ENCODE data around the gene FBXL4.

Gene FBXL4

DNA sequence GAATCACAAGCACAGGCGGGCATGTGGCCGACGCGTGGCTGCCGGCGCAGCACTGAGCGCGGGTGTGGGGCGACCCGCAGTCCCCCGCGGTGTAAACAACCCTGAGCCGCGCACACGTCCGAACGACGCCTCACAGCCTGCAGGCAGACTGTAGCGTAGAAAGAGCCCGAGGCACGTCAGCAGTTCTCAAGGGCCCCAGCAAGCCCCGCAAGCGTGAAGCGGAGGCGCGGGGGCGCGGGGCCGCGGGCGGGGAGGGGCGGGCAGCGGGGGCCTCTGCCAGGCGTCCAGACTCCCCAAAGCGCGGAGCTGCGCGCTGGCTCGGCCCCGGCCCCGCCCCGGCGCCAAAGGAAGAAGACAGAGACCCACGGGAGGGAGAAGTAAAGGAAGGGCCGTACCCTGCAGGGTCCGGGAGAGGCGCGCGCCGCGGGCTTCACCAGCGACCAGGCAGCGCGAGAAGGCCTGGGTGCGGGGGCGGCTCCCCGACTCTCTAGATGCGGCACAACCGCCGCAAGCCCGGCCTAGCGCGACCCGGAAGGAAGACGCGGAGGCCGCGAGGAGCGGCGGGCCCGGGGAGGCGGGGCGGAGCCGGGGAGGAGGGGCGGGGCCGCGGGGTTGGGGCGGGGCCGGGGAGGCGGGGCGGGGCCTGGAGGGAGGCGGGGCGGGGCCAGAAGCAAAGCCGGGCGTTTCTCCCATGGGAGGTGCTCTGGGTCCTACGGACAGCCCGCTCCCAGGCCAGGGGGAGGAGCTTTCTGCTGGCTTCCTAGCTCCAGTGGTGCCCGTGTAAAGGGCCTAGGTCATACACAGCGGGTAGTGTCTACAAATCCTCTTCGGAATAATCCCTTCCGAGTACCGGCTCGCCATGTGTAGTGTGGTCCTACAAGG, at the start of gene FBXL4:
Gene FBXL4, minus strand, starts transcription at position 536 of the 882 bp plus-strand sequence. CDS start 20,958 bp downstream, outside the sequence.
- Mint-ChIP-seq H3K27me3 (no peaks in the 10 kb centered on the region), H3K4me1 (peaks cover 29% of the 10 kb centered on the region), H3K4me3 (peak within 1 kb of the TSS; percentile 98), H3K36me3 (ENCODE audit: insufficient read depth) (peaks cover 4% of the 10 kb centered on the region), H3K9me3 (no peaks in the 10 kb centered on the region), H3K27ac (ENCODE audit: low read depth) (peak within 1 kb of the TSS; percentile 95)
- ATAC-seq (replicated peaks; ENCODE audit: extremely low read depth, poor library complexity, severe bottlenecking), result peak; percentile 78
- DNase-seq (ENCODE audit: low spot score in 2 of 2), result peak; percentile 61 to 65

GRCh38 chr6:98995116-98995515, 47.4 kb upstream of the FBXL4 start:
- peaks cover 49% of the 10 kb centered on the region for H3K27me3 Mint-ChIP-seq
- H3K36me3 Mint-ChIP-seq (ENCODE audit: insufficient read depth), result no peaks in the 10 kb centered on the region
- no peaks in the 10 kb centered on the region for H3K4me1 Mint-ChIP-seq
- no peak overlapping the region for H3K4me3 Mint-ChIP-seq
- H3K9me3 Mint-ChIP-seq, result no peaks in the 10 kb centered on the region
- DNase-seq (ENCODE audit: low spot score in 2 of 2), result no peak
- no peak overlapping the region for H3K27ac Mint-ChIP-seq (ENCODE audit: low read depth)
- no peak for ATAC-seq (replicated peaks; ENCODE audit: extremely low read depth, poor library complexity, severe bottlenecking)

- DNase-seq (ENCODE audit: low spot score in 2 of 2) (no peak), ATAC-seq (replicated peaks; ENCODE audit: extremely low read depth, poor library complexity, severe bottlenecking) (no peak)
- Mint-ChIP-seq H3K27ac (ENCODE audit: low read depth) (no peak overlapping the region), H3K27me3 (peaks cover 45% of the 10 kb centered on the region), H3K36me3 (ENCODE audit: insufficient read depth) (peaks cover 3% of the 10 kb centered on the region), H3K4me1 (no peaks in the 10 kb centered on the region), H3K9me3 (no peaks in the 10 kb centered on the region), H3K4me3 (no peak overlapping the region)
These were observed 44.8 kb upstream of the FBXL4 start for GRCh38 chr6:98992535-98992934.

DNA sequence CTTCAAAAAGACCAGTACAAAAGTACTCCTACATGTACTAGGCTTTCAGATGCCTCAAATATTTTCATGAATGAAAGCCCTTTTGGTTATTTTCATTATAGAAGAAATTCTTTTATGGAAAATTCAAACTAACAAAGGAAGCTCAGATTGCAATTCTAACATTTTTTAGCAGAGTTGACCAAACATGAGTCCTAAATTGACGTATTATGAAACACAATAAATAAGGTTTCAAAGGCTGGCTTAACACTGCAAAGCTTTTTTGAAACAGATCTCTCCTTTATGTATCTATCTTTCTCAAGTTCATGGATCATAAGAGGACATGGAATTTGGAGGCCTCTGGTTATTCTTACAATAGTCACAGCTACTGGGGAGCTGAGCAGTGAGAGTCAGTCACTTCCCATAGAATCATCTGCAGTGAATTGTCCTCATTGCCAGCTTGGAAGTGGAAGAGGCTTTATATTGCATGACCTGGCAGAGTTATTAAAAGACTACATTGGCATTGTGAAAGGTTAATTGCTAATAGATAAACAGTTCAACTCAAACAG, 38.4 kb upstream of the FBXL4 start:
- Mint-ChIP-seq H3K27me3 (peaks cover 44% of the 10 kb centered on the region), H3K36me3 (ENCODE audit: insufficient read depth) (peaks cover 3% of the 10 kb centered on the region), H3K9me3 (no peaks in the 10 kb centered on the region), H3K4me1 (no peaks in the 10 kb centered on the region), H3K4me3 (no peak overlapping the region), H3K27ac (ENCODE audit: low read depth) (no peak overlapping the region)
- ATAC-seq (replicated peaks; ENCODE audit: extremely low read depth, poor library complexity, severe bottlenecking) (no peak), DNase-seq (ENCODE audit: low spot score in 2 of 2) (no peak)

- Mint-ChIP-seq H3K27me3 (peaks cover 44% of the 10 kb centered on the region), H3K4me1 (no peaks in the 10 kb centered on the region), H3K36me3 (ENCODE audit: insufficient read depth) (peaks cover 3% of the 10 kb centered on the region), H3K9me3 (no peaks in the 10 kb centered on the region), H3K4me3 (no peak overlapping the region), H3K27ac (ENCODE audit: low read depth) (no peak overlapping the region)
- no peak for DNase-seq (ENCODE audit: low spot score in 2 of 2)
- ATAC-seq (replicated peaks; ENCODE audit: extremely low read depth, poor library complexity, severe bottlenecking), result no peak
These were observed 37.6 kb upstream of the FBXL4 start for GRCh38 chr6:98985391-98985790.

GRCh38 chr6:98984121-98984520, 36.4 kb upstream of the FBXL4 start:
- Mint-ChIP-seq H3K36me3 (ENCODE audit: insufficient read depth) (peaks cover 3% of the 10 kb centered on the region), H3K27me3 (peaks cover 44% of the 10 kb centered on the region), H3K27ac (ENCODE audit: low read depth) (no peak overlapping the region), H3K4me1 (no peaks in the 10 kb centered on the region), H3K9me3 (no peaks in the 10 kb centered on the region), H3K4me3 (no peak overlapping the region)
- DNase-seq (ENCODE audit: low spot score in 2 of 2) (no peak), ATAC-seq (replicated peaks; ENCODE audit: extremely low read depth, poor library complexity, severe bottlenecking) (no peak)

DNA sequence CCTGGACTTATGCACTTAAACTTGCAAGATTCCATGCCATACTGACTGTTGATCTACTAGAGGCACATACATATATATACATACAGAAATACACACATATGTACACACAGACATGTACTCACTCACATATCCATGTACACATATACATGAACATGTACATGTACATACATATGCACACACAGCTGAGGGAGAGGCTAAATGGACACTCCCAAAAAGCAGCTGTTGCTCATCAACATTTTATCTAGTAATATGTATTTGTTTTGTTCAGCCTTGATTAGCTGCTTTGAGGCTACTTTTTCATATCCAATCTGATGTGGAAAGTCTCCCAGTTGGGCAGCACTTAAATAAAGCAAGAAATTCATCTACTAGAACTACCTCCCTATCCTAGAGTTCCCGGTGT, 33.7 kb upstream of the FBXL4 start:
- Mint-ChIP-seq H3K27me3 (peaks cover 27% of the 10 kb centered on the region), H3K4me1 (no peaks in the 10 kb centered on the region), H3K27ac (ENCODE audit: low read depth) (no peak overlapping the region), H3K9me3 (no peaks in the 10 kb centered on the region), H3K4me3 (no peak overlapping the region), H3K36me3 (ENCODE audit: insufficient read depth) (no peaks in the 10 kb centered on the region)
- DNase-seq (ENCODE audit: low spot score in 2 of 2), result no peak
- ATAC-seq (replicated peaks; ENCODE audit: extremely low read depth, poor library complexity, severe bottlenecking), result no peak

DNA sequence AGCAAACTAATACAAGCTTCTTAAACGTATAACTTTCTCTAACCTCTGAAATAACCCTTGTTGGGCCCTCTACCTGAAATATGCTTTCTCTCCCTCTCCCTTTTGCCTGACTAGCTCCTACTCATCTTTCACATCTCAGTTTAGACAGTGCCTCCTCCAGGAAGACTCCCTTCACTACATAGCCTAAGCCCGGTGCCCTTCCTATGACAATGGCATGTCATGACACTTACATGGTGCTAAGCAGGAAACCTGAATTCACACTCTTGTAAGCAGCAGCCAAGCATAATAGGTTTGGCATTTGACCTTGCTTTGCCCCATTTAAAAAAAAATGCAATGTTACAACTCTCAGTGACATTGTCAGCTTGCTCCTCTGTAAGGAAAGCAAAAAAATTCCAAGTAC, 33.1 kb upstream of the FBXL4 start:
- Mint-ChIP-seq H3K27ac (ENCODE audit: low read depth) (no peak overlapping the region), H3K4me1 (no peaks in the 10 kb centered on the region), H3K27me3 (peaks cover 22% of the 10 kb centered on the region), H3K4me3 (no peak overlapping the region), H3K9me3 (no peaks in the 10 kb centered on the region), H3K36me3 (ENCODE audit: insufficient read depth) (no peaks in the 10 kb centered on the region)
- no peak for ATAC-seq (replicated peaks; ENCODE audit: extremely low read depth, poor library complexity, severe bottlenecking)
- DNase-seq (ENCODE audit: low spot score in 2 of 2), result no peak

DNA sequence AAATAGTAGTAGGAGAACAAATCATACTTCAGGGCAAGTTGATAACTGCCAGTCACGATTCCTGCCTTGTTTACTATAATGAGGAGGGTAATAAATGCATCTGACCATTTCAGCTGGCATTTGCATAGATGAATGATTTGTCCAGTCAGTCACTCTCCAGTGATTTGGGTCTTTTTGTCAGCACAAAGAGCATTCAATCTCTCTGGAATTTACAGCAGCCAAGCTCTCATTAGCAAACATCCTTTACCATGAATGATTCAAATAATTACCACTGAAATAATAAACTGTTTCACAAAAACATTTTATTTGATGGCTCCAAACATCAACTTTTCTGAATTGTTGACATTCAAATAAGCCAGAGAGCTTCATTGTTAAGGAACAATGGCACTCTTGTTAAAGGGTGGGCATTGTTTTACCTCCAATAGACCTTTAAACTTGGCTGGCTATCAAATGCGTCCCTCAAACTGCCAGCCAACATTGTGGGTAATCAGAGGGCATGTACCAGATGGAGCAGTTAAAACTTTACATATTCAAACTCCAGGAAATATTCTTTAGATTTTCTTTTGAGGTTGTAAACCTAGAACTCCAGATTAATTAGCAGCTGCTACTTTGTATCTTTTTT, 30.0 kb upstream of the FBXL4 start:
- ATAC-seq (replicated peaks; ENCODE audit: extremely low read depth, poor library complexity, severe bottlenecking) (no peak), DNase-seq (ENCODE audit: low spot score in 2 of 2) (no peak)
- H3K4me3 Mint-ChIP-seq, result no peak overlapping the region
- no peaks in the 10 kb centered on the region for H3K36me3 Mint-ChIP-seq (ENCODE audit: insufficient read depth)
- no peak overlapping the region for H3K27ac Mint-ChIP-seq (ENCODE audit: low read depth)
- H3K27me3 Mint-ChIP-seq, result peaks cover 9% of the 10 kb centered on the region
- no peaks in the 10 kb centered on the region for H3K9me3 Mint-ChIP-seq
- H3K4me1 Mint-ChIP-seq, result no peaks in the 10 kb centered on the region

DNA sequence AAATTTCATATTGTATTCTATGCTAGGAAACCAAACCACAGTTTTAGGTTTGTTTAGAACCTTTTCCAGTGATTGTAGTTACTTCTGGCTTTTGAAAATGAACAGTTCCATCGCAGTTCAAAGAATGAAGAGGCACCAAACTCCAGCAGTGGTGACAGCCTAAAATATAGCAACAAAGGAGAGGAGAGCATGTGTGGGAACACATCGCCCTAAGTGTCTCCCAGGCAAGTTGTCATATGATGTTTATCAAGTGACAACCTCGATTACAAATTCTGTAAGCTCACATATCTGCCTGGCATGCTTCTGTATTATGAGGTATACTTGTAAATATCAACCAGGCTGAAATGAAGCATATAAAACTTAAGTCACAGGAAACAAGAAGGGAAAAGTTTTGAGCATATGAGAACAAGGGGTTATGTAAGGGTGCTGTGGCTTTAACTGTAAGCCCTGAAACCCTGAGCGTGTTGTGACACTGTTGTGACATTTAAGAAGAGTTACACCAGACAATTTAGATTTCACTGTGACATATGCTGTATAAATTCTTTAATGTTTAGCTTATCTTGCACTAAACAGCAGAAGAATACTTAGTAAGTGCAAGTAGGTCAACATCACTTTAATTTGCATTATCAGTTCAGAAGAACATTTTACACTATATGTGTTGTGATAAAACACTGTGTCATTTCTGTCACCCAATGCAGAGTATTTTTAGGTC, 29.1 kb upstream of the FBXL4 start:
- H3K9me3 Mint-ChIP-seq, result no peaks in the 10 kb centered on the region
- no peaks in the 10 kb centered on the region for H3K4me1 Mint-ChIP-seq
- ATAC-seq (replicated peaks; ENCODE audit: extremely low read depth, poor library complexity, severe bottlenecking) (no peak), DNase-seq (ENCODE audit: low spot score in 2 of 2) (no peak)
- peaks cover 9% of the 10 kb centered on the region for H3K27me3 Mint-ChIP-seq
- no peak overlapping the region for H3K4me3 Mint-ChIP-seq
- H3K27ac Mint-ChIP-seq (ENCODE audit: low read depth), result no peak overlapping the region
- no peaks in the 10 kb centered on the region for H3K36me3 Mint-ChIP-seq (ENCODE audit: insufficient read depth)

GRCh38 chr6:98975421-98975820, 27.7 kb upstream of the FBXL4 start:
- Mint-ChIP-seq H3K4me1 (no peaks in the 10 kb centered on the region), H3K9me3 (no peaks in the 10 kb centered on the region)

GRCh38 chr6:98974309-98974708, 26.6 kb upstream of the FBXL4 start:
- H3K4me3 Mint-ChIP-seq, result no peak overlapping the region
- H3K9me3 Mint-ChIP-seq, result no peaks in the 10 kb centered on the region
- no peak overlapping the region for H3K27ac Mint-ChIP-seq (ENCODE audit: low read depth)
- no peaks in the 10 kb centered on the region for H3K4me1 Mint-ChIP-seq
- no peaks in the 10 kb centered on the region for H3K36me3 Mint-ChIP-seq (ENCODE audit: insufficient read depth)
- no peak for DNase-seq (ENCODE audit: low spot score in 2 of 2)
- ATAC-seq (replicated peaks; ENCODE audit: extremely low read depth, poor library complexity, severe bottlenecking), result no peak
- peaks cover 9% of the 10 kb centered on the region for H3K27me3 Mint-ChIP-seq

More at GRCh38 chr6:98975421-98975820, 27.7 kb upstream of the FBXL4 start:
- DNase-seq (ENCODE audit: low spot score in 2 of 2) (no peak), ATAC-seq (replicated peaks; ENCODE audit: extremely low read depth, poor library complexity, severe bottlenecking) (no peak)
- Mint-ChIP-seq H3K36me3 (ENCODE audit: insufficient read depth) (no peaks in the 10 kb centered on the region), H3K27ac (ENCODE audit: low read depth) (no peak overlapping the region), H3K4me3 (no peak overlapping the region), H3K27me3 (peaks cover 9% of the 10 kb centered on the region)

Data from central memory CD8-positive, alpha-beta T cell (primary cell).